IPS-18a (cell line): Measurements from ENCODE around the gene CRTC1.

Source experiments
- H3K27ac ChIP-seq: one replicate; pipeline ENCODE4 v1.5.1; 2013; ENCODE audit warnings: low read length
- H3K27me3 ChIP-seq: one replicate; pipeline ENCODE4 v1.6.1; 2013; ENCODE audit warnings: mild to moderate bottlenecking, low read length; ENCODE audit not compliant: control insufficient read depth, insufficient read depth
- H3K36me3 ChIP-seq: one replicate; pipeline ENCODE4 v1.6.1; 2013; ENCODE audit warnings: low read depth, low read length; ENCODE audit not compliant: control insufficient read depth
- H3K4me1 ChIP-seq: one replicate; pipeline ENCODE4 v1.6.1; 2013; ENCODE audit warnings: low read depth, low read length; ENCODE audit not compliant: control insufficient read depth
- H3K4me3 ChIP-seq: one replicate; pipeline ENCODE4 v1.5.1; 2013; ENCODE audit warnings: low read length
- H3K9ac ChIP-seq: one replicate; pipeline ENCODE4 v1.6.1; 2013; ENCODE audit warnings: mild to moderate bottlenecking, low read length, moderate library complexity
- H3K9me3 ChIP-seq: one replicate; pipeline ENCODE4 v1.6.1; 2013; ENCODE audit warnings: low read depth, low read length; ENCODE audit not compliant: control insufficient read depth

Gene CRTC1

DNA sequence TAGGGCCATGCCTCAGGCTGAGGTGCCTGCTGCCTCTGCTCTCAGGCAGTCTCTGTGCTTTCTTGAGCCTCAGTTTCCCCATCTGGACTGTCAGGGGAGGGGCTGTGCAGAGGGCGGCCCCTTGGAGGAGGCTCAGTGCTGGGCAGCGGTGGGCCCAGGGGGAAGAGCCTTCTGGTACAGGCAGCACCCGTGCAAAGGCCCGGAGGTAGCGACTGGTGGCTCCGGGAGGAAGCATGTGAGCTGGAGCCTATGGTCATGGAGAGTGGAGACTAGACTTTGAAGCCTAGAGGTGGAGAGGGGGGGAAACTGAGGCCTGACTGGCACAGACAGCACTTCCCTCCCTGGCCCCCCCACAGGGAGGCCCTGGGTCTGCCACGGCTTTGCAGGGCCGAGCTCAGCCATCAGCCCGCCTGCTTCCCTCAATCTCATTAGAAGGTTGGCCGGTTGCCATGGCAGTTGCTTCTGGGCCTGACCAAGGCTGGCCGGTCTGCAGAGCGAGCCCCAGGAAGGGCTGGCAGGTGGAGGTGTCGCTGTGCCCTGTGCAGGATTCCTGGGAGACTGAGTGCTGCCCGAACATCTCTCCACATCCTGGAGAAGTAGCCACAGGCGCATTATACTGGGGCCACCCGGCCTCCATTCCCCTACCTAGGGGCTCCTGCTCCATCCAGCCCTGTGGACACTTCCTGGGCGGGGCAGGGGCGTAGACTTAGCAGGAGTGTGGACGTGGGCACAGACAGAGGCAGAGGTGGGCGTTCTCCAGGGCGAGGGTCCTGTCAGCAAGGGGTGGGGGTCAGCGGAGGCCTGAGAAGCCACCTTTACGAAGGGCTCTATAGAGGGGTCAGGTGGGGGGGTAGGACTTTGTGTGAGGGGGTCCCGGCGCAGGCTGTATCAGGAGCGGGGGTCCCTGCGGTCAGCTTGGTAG, 53.2 kb downstream of the CRTC1 start:
- Histone ChIP-seq H3K9me3 (no peaks in the 10 kb centered on the region), H3K9ac (no peak overlapping the region), H3K27me3 (no peaks in the 10 kb centered on the region), H3K36me3 (no peaks in the 10 kb centered on the region), H3K4me1 (no peaks in the 10 kb centered on the region), H3K27ac (no peak overlapping the region), H3K4me3 (no peak overlapping the region)

DNA sequence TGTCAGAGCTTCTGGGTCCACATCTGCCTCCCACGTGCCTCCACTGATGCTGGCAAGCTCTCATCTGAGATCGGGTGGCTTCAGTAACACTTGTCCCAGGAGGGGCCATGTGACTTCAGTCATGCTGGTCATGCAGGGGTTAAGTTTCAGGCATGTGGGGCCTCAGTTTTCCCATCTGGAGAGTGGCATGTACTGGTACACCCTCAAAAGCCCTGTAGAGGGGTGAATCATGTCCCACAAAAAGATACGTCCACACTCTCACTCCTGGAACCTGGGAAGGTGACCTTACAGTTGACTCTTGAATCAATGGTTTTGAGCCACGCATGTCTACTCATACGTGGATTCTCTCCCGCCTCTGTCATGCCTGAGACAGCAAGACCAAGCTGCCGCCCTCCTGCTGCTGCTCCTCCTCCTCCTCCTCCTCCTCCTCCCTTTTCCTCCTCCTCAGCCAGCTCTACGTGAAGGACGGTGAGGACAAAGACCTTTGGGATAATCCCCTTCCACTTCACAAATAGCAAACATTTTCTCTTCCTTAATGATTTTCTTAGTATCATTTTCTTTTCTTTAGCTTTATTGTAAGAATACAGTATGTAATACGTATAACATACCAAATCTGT, 54.0 kb downstream of the CRTC1 start:
- Histone ChIP-seq H3K36me3 (no peaks in the 10 kb centered on the region), H3K4me1 (no peaks in the 10 kb centered on the region), H3K27me3 (no peaks in the 10 kb centered on the region), H3K9ac (no peak overlapping the region), H3K4me3 (no peak overlapping the region), H3K9me3 (no peaks in the 10 kb centered on the region), H3K27ac (no peak overlapping the region)

- no peak overlapping the region for H3K27ac ChIP-seq
- H3K4me1 ChIP-seq, result no peaks in the 10 kb centered on the region
- no peaks in the 10 kb centered on the region for H3K36me3 ChIP-seq
- H3K27me3 ChIP-seq, result no peaks in the 10 kb centered on the region
- no peak overlapping the region for H3K9ac ChIP-seq
- H3K9me3 ChIP-seq, result no peaks in the 10 kb centered on the region
- no peak overlapping the region for H3K4me3 ChIP-seq
Observed at GRCh38 chr19:18737954-18738351, 54.5 kb downstream of the CRTC1 start.

DNA sequence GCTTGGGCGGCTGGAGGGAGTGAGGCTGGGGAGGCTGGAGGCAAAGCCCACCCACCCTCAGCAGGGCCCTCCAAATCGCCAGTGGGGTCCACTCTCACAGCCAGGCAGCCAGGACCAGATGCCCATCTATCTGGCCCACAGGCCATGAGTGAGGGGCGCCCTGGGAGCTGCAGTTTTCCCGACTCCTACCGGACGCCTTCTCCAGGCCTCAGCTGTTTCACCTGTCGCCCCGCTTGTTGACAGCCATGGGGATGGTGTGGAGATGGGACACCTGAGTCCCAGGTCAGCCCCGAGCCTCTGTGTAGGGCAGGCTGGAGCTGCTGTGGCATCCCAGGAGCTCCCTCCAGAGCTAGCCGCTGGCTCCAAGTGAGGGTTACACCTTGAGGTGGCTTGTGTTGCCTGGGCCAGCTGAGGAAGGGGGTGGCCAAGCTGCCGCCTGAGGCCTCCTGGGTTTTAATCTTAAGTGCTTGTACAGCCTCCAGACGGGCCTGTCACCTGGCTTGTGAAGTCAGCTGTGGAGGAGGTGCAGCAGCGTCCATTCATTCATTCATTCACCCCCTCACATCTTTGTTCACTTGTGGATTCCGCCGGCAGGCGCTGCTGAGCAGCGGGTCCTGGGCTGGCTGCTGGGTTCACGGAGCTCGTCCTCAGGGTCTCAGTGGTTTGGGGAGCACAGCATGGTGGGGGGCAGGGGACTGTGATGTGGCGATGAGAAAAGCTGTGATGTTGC, 55.6 kb downstream of the CRTC1 start:
- no peaks in the 10 kb centered on the region for H3K4me1 ChIP-seq
- no peaks in the 10 kb centered on the region for H3K27me3 ChIP-seq
- no peak overlapping the region for H3K4me3 ChIP-seq
- no peaks in the 10 kb centered on the region for H3K36me3 ChIP-seq
- no peak overlapping the region for H3K9ac ChIP-seq
- no peak overlapping the region for H3K27ac ChIP-seq
- H3K9me3 ChIP-seq, result no peaks in the 10 kb centered on the region

- no peak overlapping the region for H3K9ac ChIP-seq
- H3K4me3 ChIP-seq, result no peak overlapping the region
- no peak overlapping the region for H3K27ac ChIP-seq
- no peaks in the 10 kb centered on the region for H3K4me1 ChIP-seq
- H3K36me3 ChIP-seq, result no peaks in the 10 kb centered on the region
- no peaks in the 10 kb centered on the region for H3K27me3 ChIP-seq
- no peaks in the 10 kb centered on the region for H3K9me3 ChIP-seq
Observed at GRCh38 chr19:18741124-18742121, 57.9 kb downstream of the CRTC1 start.

DNA sequence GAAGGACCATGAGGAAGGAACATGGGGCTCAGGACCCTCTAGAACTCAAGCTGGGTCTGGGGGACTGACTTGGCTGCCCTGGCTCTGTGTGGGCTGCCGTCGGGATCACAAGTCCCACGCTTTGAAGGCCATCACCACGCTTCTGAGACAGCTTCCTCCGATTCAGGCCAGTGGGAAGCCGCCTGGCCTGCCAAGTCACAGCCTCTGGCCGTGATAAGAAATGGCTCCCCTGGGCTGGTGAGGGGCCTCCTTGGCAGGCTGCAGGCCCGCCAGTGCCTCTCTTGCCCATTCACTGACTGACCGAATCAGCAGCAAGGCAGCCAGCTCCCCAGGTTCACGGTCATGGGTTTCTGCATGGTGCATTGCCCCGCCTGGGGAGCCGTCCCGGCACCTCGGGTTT, 58.8 kb downstream of the CRTC1 start:
- no peaks in the 10 kb centered on the region for H3K36me3 ChIP-seq
- H3K9ac ChIP-seq, result no peak overlapping the region
- H3K9me3 ChIP-seq, result no peaks in the 10 kb centered on the region
- H3K4me3 ChIP-seq, result no peak overlapping the region
- H3K4me1 ChIP-seq, result no peaks in the 10 kb centered on the region
- H3K27ac ChIP-seq, result no peak overlapping the region
- no peaks in the 10 kb centered on the region for H3K27me3 ChIP-seq

GRCh38 chr19:18742838-18743783, 59.6 kb downstream of the CRTC1 start:
- H3K4me1 ChIP-seq, result no peaks in the 10 kb centered on the region
- H3K36me3 ChIP-seq, result no peaks in the 10 kb centered on the region
- H3K27me3 ChIP-seq, result no peaks in the 10 kb centered on the region
- H3K9me3 ChIP-seq, result no peaks in the 10 kb centered on the region
- no peak overlapping the region for H3K4me3 ChIP-seq
- H3K9ac ChIP-seq, result no peak overlapping the region
- H3K27ac ChIP-seq, result no peak overlapping the region

GRCh38 chr19:18743784-18744418, 60.4 kb downstream of the CRTC1 start:
- H3K36me3 ChIP-seq, result no peaks in the 10 kb centered on the region
- no peak overlapping the region for H3K9ac ChIP-seq
- H3K4me1 ChIP-seq, result no peaks in the 10 kb centered on the region
- no peaks in the 10 kb centered on the region for H3K27me3 ChIP-seq
- no peaks in the 10 kb centered on the region for H3K9me3 ChIP-seq
- H3K27ac ChIP-seq, result no peak overlapping the region
- H3K4me3 ChIP-seq, result no peak overlapping the region

- Histone ChIP-seq H3K4me1 (peaks cover 9% of the 10 kb centered on the region), H3K27ac (no peak overlapping the region), H3K36me3 (no peaks in the 10 kb centered on the region), H3K9me3 (no peaks in the 10 kb centered on the region), H3K4me3 (no peak overlapping the region), H3K27me3 (no peaks in the 10 kb centered on the region), H3K9ac (no peak overlapping the region)
Observed at GRCh38 chr19:18745012-18745735, 61.7 kb downstream of the CRTC1 start.
